Measurements from ENCODE around the gene METTL25.

The METTL25 gene

DNA sequence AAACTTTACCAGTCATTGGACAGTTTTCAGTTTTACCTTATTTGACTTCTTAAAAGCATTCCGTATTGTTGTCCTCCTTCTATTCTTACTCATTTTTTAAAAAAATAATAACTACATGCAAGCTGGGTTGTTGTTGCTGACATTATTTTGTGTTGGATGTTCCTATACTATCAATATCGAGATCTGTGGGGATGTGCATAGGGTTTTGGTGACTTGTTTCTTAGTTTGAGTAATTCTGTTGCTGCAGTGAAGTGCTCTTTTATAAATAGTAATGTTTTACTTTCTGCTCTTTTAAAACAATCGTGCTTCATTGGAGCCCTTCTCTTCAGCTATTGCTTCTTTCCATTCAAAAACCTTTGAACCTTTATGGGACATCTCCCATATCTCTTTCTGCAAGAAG is 79.4 kb downstream of the METTL25 start:
- Histone ChIP-seq H3K9me3 (ENCODE audit: control insufficient read depth, low read depth, low read length) (no peaks in the 10 kb centered on the region), H3K27ac (ENCODE audit: low read length) (no peak overlapping the region), H3K4me1 (ENCODE audit: control insufficient read depth, low read depth, low read length) (no peaks in the 10 kb centered on the region), H3K9ac (ENCODE audit: low read length) (no peak overlapping the region), H3K36me3 (ENCODE audit: control insufficient read depth, low read depth, low read length) (no peaks in the 10 kb centered on the region), H3K27me3 (ENCODE audit: control insufficient read depth, insufficient read depth, low read length) (no peaks in the 10 kb centered on the region), H3K4me3 (ENCODE audit: low read length) (no peak overlapping the region)

DNA sequence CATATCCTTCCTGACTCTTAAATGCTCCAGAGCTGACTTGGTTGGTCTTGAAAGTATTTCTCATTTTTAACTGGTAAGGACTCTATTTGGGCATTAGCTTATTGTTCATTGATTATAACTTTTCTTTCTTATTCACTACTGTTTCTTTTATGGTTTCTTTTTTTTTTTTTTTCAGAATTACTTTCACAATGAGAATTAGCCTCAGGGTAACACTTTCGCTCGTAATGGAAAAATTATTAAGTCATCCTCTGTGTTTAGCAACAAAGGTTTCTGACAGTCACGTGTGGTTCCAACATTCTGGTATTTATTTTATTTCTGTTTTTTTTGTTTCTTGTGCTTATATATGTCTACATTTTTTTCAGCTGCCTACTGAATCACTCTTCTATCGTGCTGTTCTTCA is 80.0 kb downstream of the METTL25 start:
- Histone ChIP-seq H3K27me3 (ENCODE audit: control insufficient read depth, insufficient read depth, low read length) (no peaks in the 10 kb centered on the region), H3K36me3 (ENCODE audit: control insufficient read depth, low read depth, low read length) (no peaks in the 10 kb centered on the region), H3K9me3 (ENCODE audit: control insufficient read depth, low read depth, low read length) (no peaks in the 10 kb centered on the region), H3K9ac (ENCODE audit: low read length) (no peak overlapping the region), H3K27ac (ENCODE audit: low read length) (no peak overlapping the region), H3K4me3 (ENCODE audit: low read length) (no peak overlapping the region), H3K4me1 (ENCODE audit: control insufficient read depth, low read depth, low read length) (no peaks in the 10 kb centered on the region)

DNA sequence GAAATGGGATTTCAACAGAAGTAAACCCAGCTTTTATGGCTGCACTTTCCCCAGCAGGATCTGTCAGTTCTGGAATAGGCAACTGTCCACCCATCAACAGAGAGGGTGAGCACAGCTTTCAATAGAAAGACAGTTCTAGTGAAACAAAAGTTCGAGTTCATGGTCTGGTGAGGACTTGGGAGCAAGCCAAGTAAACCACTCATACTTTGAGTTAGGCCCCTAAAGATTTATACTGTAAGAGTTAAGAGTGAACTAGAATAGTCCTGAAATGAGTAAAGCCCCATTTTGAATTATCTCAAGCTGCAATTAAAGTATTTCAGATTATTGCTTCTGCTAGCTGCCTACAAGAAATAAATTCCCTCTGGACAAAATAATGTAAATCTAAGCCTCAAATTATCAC is 82.6 kb downstream of the METTL25 start:
- Histone ChIP-seq H3K4me1 (ENCODE audit: control insufficient read depth, low read depth, low read length) (no peaks in the 10 kb centered on the region), H3K27me3 (ENCODE audit: control insufficient read depth, insufficient read depth, low read length) (no peaks in the 10 kb centered on the region), H3K4me3 (ENCODE audit: low read length) (no peak overlapping the region), H3K36me3 (ENCODE audit: control insufficient read depth, low read depth, low read length) (no peaks in the 10 kb centered on the region), H3K9me3 (ENCODE audit: control insufficient read depth, low read depth, low read length) (no peaks in the 10 kb centered on the region), H3K9ac (ENCODE audit: low read length) (no peak overlapping the region), H3K27ac (ENCODE audit: low read length) (no peak overlapping the region)

DNA sequence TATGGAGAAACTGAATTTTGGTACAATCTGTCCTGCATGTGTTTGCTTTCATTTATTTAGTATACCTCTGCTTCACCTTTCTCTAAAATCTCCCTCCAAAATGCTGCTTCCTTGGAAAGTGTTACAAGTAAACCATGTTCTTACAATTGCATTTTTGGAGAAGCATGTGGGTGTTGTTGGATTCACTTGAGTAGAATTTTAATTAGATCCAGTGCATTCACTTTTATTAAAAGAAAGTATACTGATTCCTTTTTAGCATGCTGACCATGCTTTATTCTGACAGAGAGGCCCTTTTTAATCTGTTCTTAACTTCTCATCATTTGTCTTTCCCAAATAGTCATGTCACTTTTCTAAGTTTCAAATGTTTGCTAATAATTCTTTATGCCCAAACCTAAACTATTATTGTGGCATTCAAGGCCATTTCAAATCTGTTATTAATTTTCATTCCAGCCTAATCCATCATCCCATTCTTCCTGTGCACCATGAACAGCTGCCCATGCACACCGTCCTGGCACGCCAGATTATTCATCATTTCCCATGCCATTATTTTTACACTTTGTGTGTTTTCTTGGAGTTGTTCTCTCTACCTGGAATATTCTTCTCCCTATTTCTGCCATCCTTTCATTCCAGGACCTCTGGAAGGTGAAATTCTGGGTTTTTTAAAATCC is 90.7 kb downstream of the METTL25 start:
- Histone ChIP-seq H3K36me3 (ENCODE audit: control insufficient read depth, low read depth, low read length) (no peaks in the 10 kb centered on the region), H3K4me1 (ENCODE audit: control insufficient read depth, low read depth, low read length) (no peaks in the 10 kb centered on the region), H3K9ac (ENCODE audit: low read length) (no peak overlapping the region), H3K27me3 (ENCODE audit: control insufficient read depth, insufficient read depth, low read length) (no peaks in the 10 kb centered on the region), H3K9me3 (ENCODE audit: control insufficient read depth, low read depth, low read length) (no peaks in the 10 kb centered on the region), H3K27ac (ENCODE audit: low read length) (no peak overlapping the region), H3K4me3 (ENCODE audit: low read length) (no peak overlapping the region)

DNA sequence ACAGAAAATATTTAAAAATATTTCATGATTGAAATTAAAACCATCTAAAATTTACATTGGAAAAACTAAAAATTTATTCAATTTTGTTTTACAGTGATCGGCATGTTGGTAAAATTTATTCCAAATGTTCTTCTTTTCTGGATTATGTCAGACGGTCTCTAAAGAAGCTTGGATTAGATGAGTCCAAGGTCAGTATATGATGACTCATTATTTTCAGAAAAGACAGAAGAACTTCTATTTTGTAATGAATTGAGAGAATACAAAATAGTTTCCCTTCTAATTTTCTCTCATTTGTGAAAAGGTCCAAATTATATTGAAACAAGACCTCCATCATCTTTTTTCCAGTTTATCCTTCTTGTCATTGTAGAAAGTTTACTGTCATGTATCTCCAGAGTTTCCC is 98.3 kb downstream of the METTL25 start:
- Histone ChIP-seq H3K4me1 (ENCODE audit: control insufficient read depth, low read depth, low read length) (no peaks in the 10 kb centered on the region), H3K9ac (ENCODE audit: low read length) (no peak overlapping the region), H3K4me3 (ENCODE audit: low read length) (no peak overlapping the region), H3K27me3 (ENCODE audit: control insufficient read depth, insufficient read depth, low read length) (no peaks in the 10 kb centered on the region), H3K27ac (ENCODE audit: low read length) (no peak overlapping the region), H3K9me3 (ENCODE audit: control insufficient read depth, low read depth, low read length) (no peaks in the 10 kb centered on the region), H3K36me3 (ENCODE audit: control insufficient read depth, low read depth, low read length) (no peaks in the 10 kb centered on the region)

DNA sequence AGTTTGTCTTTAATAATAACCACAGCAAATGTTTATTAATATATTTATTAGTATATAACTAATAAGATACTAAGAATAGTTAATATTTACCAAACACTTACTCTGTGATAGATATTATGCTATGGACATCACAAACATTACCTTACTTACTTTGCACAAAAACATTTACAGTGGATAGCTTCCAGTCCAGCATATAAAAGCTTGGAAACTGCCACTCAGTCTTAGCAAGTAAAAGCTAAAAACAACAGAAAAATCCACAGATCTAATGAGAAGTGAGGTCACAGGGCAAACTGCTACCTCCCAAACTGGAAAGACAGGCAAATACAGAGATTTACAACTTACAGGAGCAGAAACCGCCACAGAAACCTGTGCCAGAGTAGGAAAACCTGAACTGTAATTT is 99.8 kb downstream of the METTL25 start:
- Histone ChIP-seq H3K36me3 (ENCODE audit: control insufficient read depth, low read depth, low read length) (no peaks in the 10 kb centered on the region), H3K27me3 (ENCODE audit: control insufficient read depth, insufficient read depth, low read length) (no peaks in the 10 kb centered on the region), H3K4me1 (ENCODE audit: control insufficient read depth, low read depth, low read length) (no peaks in the 10 kb centered on the region), H3K9me3 (ENCODE audit: control insufficient read depth, low read depth, low read length) (no peaks in the 10 kb centered on the region), H3K4me3 (ENCODE audit: low read length) (no peak overlapping the region), H3K27ac (ENCODE audit: low read length) (no peak overlapping the region), H3K9ac (ENCODE audit: low read length) (no peak overlapping the region)

DNA sequence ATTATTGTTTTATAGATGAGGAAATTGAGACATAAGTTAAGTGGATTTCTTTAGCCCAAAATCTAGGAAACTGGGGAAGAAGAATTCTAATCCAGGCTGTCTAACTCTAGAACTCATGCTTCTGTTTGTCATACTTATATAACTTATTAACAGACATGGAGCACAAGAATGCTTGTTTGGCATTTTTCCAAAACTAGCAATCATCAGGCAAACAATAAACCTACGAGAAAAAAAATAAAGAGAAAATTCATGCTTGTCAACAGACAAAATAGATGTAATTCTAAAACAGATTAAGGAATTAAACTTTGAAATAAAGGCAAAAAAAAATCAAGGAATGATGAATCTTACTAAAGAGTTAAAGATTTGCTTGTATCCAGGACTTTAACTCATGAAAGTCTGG is 103.1 kb downstream of the METTL25 start:
- H3K27ac ChIP-seq (ENCODE audit: low read length), result no peak overlapping the region

DNA sequence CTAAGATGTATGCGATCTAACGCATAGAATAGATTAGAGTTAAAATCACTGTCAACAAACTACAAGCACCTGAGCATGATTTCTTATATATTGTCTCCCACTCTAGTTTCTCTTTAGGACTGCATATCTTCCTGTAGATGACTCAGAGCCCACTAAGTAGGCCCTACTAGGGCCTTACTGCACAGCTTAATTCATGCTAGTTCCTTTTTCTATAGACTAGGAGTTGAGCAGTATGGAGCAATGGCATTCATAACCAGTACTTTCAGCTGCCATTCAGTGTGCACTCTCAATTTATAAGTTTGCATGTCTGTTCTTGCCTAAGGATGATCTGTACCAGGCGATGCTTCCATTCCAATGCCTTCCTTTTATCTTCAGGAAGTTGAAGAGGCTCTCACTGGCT is 103.5 kb downstream of the METTL25 start:
- Histone ChIP-seq H3K36me3 (ENCODE audit: control insufficient read depth, low read depth, low read length) (no peaks in the 10 kb centered on the region), H3K4me1 (ENCODE audit: control insufficient read depth, low read depth, low read length) (no peaks in the 10 kb centered on the region), H3K9ac (ENCODE audit: low read length) (no peak overlapping the region), H3K27me3 (ENCODE audit: control insufficient read depth, insufficient read depth, low read length) (no peaks in the 10 kb centered on the region), H3K27ac (ENCODE audit: low read length) (no peak overlapping the region), H3K4me3 (ENCODE audit: low read length) (no peak overlapping the region), H3K9me3 (ENCODE audit: control insufficient read depth, low read depth, low read length) (no peaks in the 10 kb centered on the region)

More for the DNA sequence above, 103.1 kb downstream of the METTL25 start:
- no peak overlapping the region for H3K9ac ChIP-seq (ENCODE audit: low read length)
- no peak overlapping the region for H3K4me3 ChIP-seq (ENCODE audit: low read length)
- no peaks in the 10 kb centered on the region for H3K36me3 ChIP-seq (ENCODE audit: control insufficient read depth, low read depth, low read length)
- no peaks in the 10 kb centered on the region for H3K27me3 ChIP-seq (ENCODE audit: control insufficient read depth, insufficient read depth, low read length)
- H3K9me3 ChIP-seq (ENCODE audit: control insufficient read depth, low read depth, low read length), result no peaks in the 10 kb centered on the region
- no peaks in the 10 kb centered on the region for H3K4me1 ChIP-seq (ENCODE audit: control insufficient read depth, low read depth, low read length)

DNA sequence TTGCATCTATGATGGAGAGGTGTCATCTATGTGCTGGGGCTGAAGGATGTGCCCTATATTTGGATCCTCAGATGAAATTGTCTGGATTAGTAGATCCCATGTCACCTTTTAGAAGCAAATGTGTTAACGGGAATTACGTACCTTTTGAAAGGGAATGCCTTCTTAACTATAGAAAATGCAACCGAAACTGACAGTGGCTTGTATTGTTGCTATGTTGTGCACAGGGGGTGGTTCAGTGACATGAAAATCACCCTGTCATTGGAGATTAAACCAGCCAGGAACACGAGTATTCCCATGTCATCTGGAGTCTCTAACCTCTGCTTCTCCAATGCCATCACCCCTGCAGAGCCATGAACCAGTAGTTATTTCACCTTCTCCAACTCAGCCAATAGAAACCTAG is 110.2 kb downstream of the METTL25 start:
- no peaks in the 10 kb centered on the region for H3K36me3 ChIP-seq (ENCODE audit: control insufficient read depth, low read depth, low read length)
- H3K9ac ChIP-seq (ENCODE audit: low read length), result no peak overlapping the region
- H3K4me3 ChIP-seq (ENCODE audit: low read length), result no peak overlapping the region
- H3K27me3 ChIP-seq (ENCODE audit: control insufficient read depth, insufficient read depth, low read length), result no peaks in the 10 kb centered on the region
- no peaks in the 10 kb centered on the region for H3K4me1 ChIP-seq (ENCODE audit: control insufficient read depth, low read depth, low read length)
- no peak overlapping the region for H3K27ac ChIP-seq (ENCODE audit: low read length)
- H3K9me3 ChIP-seq (ENCODE audit: control insufficient read depth, low read depth, low read length), result no peaks in the 10 kb centered on the region

DNA sequence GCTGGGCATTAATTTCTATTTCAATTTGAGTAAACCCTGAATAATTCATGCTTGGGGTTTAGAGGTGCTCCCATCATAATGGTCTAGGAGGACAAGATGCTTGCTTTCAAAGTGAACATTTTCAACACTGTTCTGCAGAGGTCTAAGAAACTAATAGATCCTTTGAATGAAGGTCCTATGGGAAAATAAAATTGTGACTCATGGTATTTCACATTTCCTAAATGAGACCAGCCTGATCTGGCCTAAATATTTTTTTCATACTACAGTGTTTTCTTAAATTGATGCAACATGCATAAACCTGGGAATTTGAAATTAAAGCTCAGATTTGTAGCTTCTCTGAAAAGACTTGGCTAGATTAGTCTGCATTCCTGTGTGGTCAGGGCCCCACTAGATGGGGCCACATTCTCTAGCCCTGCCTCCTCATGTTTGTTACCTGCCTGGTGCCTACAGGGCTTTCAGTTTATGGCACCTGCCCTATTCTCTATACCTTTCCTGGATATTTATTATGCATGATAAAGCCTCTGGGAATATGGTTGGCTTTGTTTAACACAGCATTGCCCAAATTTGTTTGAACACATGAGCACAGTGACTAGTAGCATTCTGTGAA is 112.7 kb downstream of the METTL25 start:
- Histone ChIP-seq H3K4me1 (ENCODE audit: control insufficient read depth, low read depth, low read length) (no peaks in the 10 kb centered on the region), H3K9me3 (ENCODE audit: control insufficient read depth, low read depth, low read length) (no peaks in the 10 kb centered on the region), H3K4me3 (ENCODE audit: low read length) (no peak overlapping the region), H3K9ac (ENCODE audit: low read length) (no peak overlapping the region), H3K27me3 (ENCODE audit: control insufficient read depth, insufficient read depth, low read length) (no peaks in the 10 kb centered on the region), H3K27ac (ENCODE audit: low read length) (no peak overlapping the region), H3K36me3 (ENCODE audit: control insufficient read depth, low read depth, low read length) (no peaks in the 10 kb centered on the region)

DNA sequence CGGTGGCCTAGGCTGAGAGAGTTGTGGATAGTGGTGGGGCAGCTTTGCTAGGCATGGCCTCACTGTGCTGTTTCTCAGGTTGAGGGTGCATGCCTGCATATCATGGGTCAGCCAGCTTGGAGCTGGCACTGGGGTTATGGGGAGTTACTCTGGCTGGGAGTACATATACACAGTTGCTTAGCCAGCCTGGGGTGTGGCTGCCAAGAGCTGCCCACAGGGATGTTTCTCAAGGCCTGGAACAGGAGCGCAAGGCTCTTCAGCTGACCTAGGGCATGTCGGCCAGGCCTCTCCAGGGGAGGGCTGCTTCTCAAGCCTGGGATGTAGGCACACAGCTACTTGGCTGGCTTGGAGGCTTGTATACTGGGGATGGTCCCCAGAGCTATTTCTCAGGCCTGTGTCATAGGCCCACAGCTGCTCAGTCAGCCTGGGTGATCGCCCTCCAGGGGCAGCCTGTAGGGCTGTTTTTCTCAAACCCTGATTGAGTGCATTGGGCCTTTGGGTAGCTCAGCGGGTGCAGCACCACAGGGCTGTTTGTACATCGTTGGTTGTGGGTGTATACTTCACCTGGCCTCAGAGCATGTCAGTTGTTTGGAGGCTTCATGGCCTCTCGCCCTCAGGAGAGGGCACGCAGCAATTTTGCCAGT is 114.9 kb downstream of the METTL25 start:
- H3K27ac ChIP-seq (ENCODE audit: low read length), result no peak overlapping the region
- no peaks in the 10 kb centered on the region for H3K4me1 ChIP-seq (ENCODE audit: control insufficient read depth, low read depth, low read length)
- no peaks in the 10 kb centered on the region for H3K9me3 ChIP-seq (ENCODE audit: control insufficient read depth, low read depth, low read length)
- H3K9ac ChIP-seq (ENCODE audit: low read length), result no peak overlapping the region
- no peak overlapping the region for H3K4me3 ChIP-seq (ENCODE audit: low read length)
- H3K27me3 ChIP-seq (ENCODE audit: control insufficient read depth, insufficient read depth, low read length), result no peaks in the 10 kb centered on the region
- no peaks in the 10 kb centered on the region for H3K36me3 ChIP-seq (ENCODE audit: control insufficient read depth, low read depth, low read length)

Data from iPS-18a (cell line).